ENCODE data around the gene CCDC88C. TPM values are rescaled to one million over a fixed set of nuclear protein-coding genes. Genes with fewer than 3 reads are reported as not detected.
"Not testable (repeated sequence)": the region's sequence is repeated elsewhere in the genome, so short reads cannot be mapped to it uniquely, and the experiment has no call there.

Gene CCDC88C
- polyA plus RNA-seq, 5 donors = 21.4 to 36.1 (median 28.4) TPM

GRCh38 chr14:91252871-91253794 is 164.5 kb downstream of the CCDC88C start:
- DNase-seq = no peak

GRCh38 chr14:91250912-91251311 is 166.7 kb downstream of the CCDC88C start:
- no peak for DNase-seq

- DNase-seq = peak; percentile 36 to 40
These were observed 167.6 kb downstream of the CCDC88C start for GRCh38 chr14:91249841-91250616.

GRCh38 chr14:91246051-91246852 is 171.4 kb downstream of the CCDC88C start:
- no peak for DNase-seq

- not testable (repeated sequence) for DNase-seq
These were observed 172.0 kb downstream of the CCDC88C start for GRCh38 chr14:91245616-91246015.

- DNase-seq = no peak
These were observed 172.6 kb downstream of the CCDC88C start for GRCh38 chr14:91245029-91245428.

GRCh38 chr14:91244501-91244901 is 173.1 kb downstream of the CCDC88C start, which contains the start of gene GPR68:
GPR68 (minus strand) TSS chr14:91244704; CDS start chr14:91235050, 9,654 bp downstream.
- peak in 1 of 2 donors; percentile 48 for DNase-seq

GRCh38 chr14:91243074-91243471 is 174.5 kb downstream of the CCDC88C start:
- DNase-seq = no peak

GRCh38 chr14:91242635-91243034 is 175.0 kb downstream of the CCDC88C start:
- DNase-seq = no peak

GRCh38 chr14:91241863-91242262 is 175.8 kb downstream of the CCDC88C start:
- DNase-seq = no peak

GRCh38 chr14:91238661-91239060 is 179.0 kb downstream of the CCDC88C start:
- no peak for DNase-seq

- DNase-seq = no peak
These were observed 179.5 kb downstream of the CCDC88C start for GRCh38 chr14:91238085-91238484.

- no peak for DNase-seq
These were observed 180.4 kb downstream of the CCDC88C start for GRCh38 chr14:91237219-91237618.

GRCh38 chr14:91235841-91236240 is 181.8 kb downstream of the CCDC88C start:
- no peak for DNase-seq

- DNase-seq = no peak
These were observed 182.9 kb downstream of the CCDC88C start for GRCh38 chr14:91234791-91235114.

- DNase-seq = no peak
These were observed 183.5 kb downstream of the CCDC88C start for GRCh38 chr14:91233936-91234790.

GRCh38 chr14:91232603-91233002 is 185.0 kb downstream of the CCDC88C start:
- no peak for DNase-seq

- no peak for DNase-seq
These were observed 185.6 kb downstream of the CCDC88C start for GRCh38 chr14:91232052-91232451.

GRCh38 chr14:91231446-91231845 is 186.2 kb downstream of the CCDC88C start:
- no peak for DNase-seq

GRCh38 chr14:91230397-91231035 is 187.1 kb downstream of the CCDC88C start:
- no peak for DNase-seq
